ENCODE data around the gene SHISAL2A. TPM values are rescaled to one million over a fixed set of nuclear protein-coding genes. Genes with fewer than 3 reads are reported as not detected.

SHISAL2A gene
- total RNA-seq, 6 donors from 2014 or later, result 0.24 to 10.5 (median 3.0) TPM; not detected in 3

DNA sequence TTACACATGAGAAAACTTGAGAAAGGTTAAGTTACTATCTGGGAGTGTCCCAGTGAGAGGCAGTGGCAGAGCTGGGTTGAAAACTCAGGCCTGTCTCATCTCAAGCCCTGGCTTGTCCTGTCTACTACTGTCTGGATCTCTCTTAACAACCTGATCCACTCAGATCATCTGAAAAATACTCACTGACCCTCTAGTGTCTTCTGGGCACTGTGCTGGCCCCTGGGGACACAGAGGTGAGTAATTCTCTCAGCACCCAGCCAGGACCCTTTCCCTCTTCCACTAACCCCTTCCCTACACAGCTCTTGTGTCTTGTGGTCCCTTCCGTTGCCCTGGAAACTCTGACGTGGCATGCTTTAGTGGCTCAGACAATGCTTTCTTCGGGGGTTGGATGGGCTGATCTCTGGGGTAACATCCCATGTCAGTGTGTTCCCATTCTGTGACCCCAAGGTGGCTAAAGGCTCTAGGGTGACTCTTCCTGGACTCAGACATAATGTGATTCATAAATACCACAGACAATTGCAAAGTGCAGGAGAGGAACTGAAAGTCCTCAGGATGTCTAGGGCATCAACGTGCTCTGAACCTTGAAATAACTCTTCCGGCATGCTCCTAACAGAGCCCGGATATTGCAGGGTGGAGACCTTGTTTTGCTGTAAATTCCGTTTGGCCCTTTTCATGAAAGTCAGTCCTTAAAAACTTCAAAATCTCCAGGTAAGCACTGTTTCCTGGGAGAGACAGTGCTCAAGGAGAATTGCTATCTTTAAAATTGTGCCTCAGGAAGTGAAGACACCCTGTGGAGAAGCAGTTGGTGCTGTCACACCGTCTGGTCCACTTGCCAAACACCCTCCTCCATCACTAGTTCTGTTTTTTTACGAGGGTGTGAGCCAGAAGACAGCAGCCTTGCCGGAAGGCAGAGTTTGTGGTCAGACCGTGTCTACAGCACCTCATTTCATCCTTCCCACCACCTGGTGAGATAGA, 4.0 kb downstream of the SHISAL2A start:
- no peaks in the 10 kb centered on the region for H3K36me3 ChIP-seq
- peaks cover 0 to 11% (median 5%) of the 10 kb centered on the region in 4 donors for H3K27me3 ChIP-seq
- TF ChIP-seq EP300 (IDR thresholded peaks at IDR 0.05) (no peak), POLR2A (IDR thresholded peaks at IDR 0.05) (no peak), POLR2AphosphoS5 (IDR thresholded peaks at IDR 0.05) (no peak), CTCF (IDR thresholded peaks at IDR 0.05) (no peak)
- H3K9me3 ChIP-seq, result no peaks in the 10 kb centered on the region
- peaks cover 7 to 31% (median 18%) of the 10 kb centered on the region in 4 donors for H3K4me1 ChIP-seq
- H3K4me3 ChIP-seq, result no peak overlapping the region
- peak in 1 of 2 donors; percentile 62 for DNase-seq
- WGBS, 2 donors, result 43 to 49% methylated on average over 11 of the region's 11 CpGs
- peak; percentile 61 for ATAC-seq (ENCODE audit: low FRiP score in 2 of 2)
- H3K27ac ChIP-seq, result peak overlapping the region; percentile 60 to 84 (median 74)

GRCh38 chr1:52637946-52638345, 5.0 kb downstream of the SHISAL2A start:
- DNase-seq (no peak), ATAC-seq (ENCODE audit: low FRiP score in 2 of 2) (no peak)
- TF ChIP-seq EP300 (IDR thresholded peaks at IDR 0.05) (no peak), POLR2AphosphoS5 (IDR thresholded peaks at IDR 0.05) (no peak), CTCF (IDR thresholded peaks at IDR 0.05) (no peak)
- H3K36me3 ChIP-seq, result no peaks in the 10 kb centered on the region
- 77 to 83% methylated on average over 4 of the region's 4 CpGs for WGBS, 2 donors
- no peaks in the 10 kb centered on the region for H3K9me3 ChIP-seq
- peaks cover 5 to 22% (median 12%) of the 10 kb centered on the region in 4 donors for H3K4me1 ChIP-seq
- H3K4me3 ChIP-seq, result no peak overlapping the region
- H3K27me3 ChIP-seq, result peaks cover 0 to 8% (median 3%) of the 10 kb centered on the region in 4 donors
- H3K27ac ChIP-seq, result peak overlapping the region; percentile 26 to 84 (median 74)

- Histone ChIP-seq H3K4me1 (peaks cover 0 to 15% (median 5%) of the 10 kb centered on the region in 4 donors), H3K9me3 (no peaks in the 10 kb centered on the region), H3K27me3 (no peaks in the 10 kb centered on the region), H3K27ac (no peak overlapping the region), H3K4me3 (no peak overlapping the region), H3K36me3 (no peaks in the 10 kb centered on the region)
- ATAC-seq (ENCODE audit: low FRiP score in 2 of 2), result no peak
- TF ChIP-seq POLR2AphosphoS5 (IDR thresholded peaks at IDR 0.05) (no peak), EP300 (IDR thresholded peaks at IDR 0.05) (no peak), POLR2A (IDR thresholded peaks at IDR 0.05) (no peak)
- DNase-seq, result no peak
- 84 to 94% methylated on average over 6 of the region's 6 CpGs for WGBS, 2 donors
Observed at GRCh38 chr1:52640697-52641096, 7.7 kb downstream of the SHISAL2A start.

DNA sequence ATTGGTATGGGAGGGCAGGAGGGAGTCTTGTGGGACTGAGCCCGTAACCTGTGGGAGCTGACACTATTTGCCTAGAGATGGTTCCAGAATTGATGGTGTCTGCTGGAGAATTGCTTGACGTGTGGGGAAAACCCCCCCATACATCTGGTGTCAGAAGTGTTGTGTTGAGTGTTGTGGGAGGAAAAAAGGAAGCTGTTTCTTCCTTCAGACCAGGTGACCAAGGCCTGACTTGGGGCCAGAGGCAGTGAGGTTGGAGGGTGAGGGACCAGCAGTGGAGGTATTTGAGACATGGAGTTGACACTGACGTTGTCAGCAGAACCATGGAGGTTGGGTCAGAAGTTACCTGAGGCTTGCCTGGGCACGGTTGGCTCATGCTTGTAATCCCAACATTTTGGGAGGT, 8.3 kb downstream of the SHISAL2A start:
- ATAC-seq (ENCODE audit: low FRiP score in 2 of 2) (no peak), DNase-seq (no peak)
- Histone ChIP-seq H3K4me1 (peaks cover 0 to 15% (median 5%) of the 10 kb centered on the region in 4 donors), H3K27ac (no peak overlapping the region), H3K9me3 (no peaks in the 10 kb centered on the region), H3K4me3 (no peak overlapping the region), H3K27me3 (no peaks in the 10 kb centered on the region), H3K36me3 (no peaks in the 10 kb centered on the region)
- 82 to 95% methylated on average over 4 of the region's 4 CpGs for WGBS, 2 donors
- no peak for TF ChIP-seq EP300 (IDR thresholded peaks at IDR 0.05)
- no peak for TF ChIP-seq POLR2A (IDR thresholded peaks at IDR 0.05)
- TF ChIP-seq POLR2AphosphoS5 (IDR thresholded peaks at IDR 0.05), result no peak
- TF ChIP-seq CTCF (IDR thresholded peaks at IDR 0.05), result no peak

DNA sequence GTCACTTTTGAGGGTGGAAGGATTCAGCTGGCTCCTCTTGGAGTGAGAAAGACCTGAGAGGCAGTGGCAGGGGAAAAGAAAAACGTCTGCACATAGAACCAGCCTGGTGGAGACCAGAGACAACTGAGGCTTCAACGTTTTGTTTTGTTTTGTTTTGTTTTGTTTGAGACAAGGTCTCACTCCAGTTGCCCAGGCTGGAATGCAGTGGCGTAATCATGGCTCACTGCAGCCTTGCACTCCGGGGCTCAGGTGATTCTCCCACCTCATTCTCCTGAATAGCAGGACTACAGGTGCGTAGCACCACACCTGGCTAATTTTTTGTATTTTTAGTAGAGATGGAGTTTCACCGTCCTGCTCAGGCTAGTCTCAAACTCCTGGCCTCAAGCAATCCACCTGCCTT, 12.3 kb downstream of the SHISAL2A start:
- H3K4me1 ChIP-seq, result no peaks in the 10 kb centered on the region
- H3K4me3 ChIP-seq, result no peak overlapping the region
- TF ChIP-seq POLR2AphosphoS5 (IDR thresholded peaks at IDR 0.05) (no peak), EP300 (IDR thresholded peaks at IDR 0.05) (no peak), CTCF (IDR thresholded peaks at IDR 0.05) (no peak), POLR2A (IDR thresholded peaks at IDR 0.05) (no peak)
- H3K9me3 ChIP-seq, result no peaks in the 10 kb centered on the region
- 72 to 77% methylated on average over 6 of the region's 6 CpGs for WGBS, 2 donors
- H3K36me3 ChIP-seq, result no peaks in the 10 kb centered on the region
- DNase-seq, result no peak
- no peaks in the 10 kb centered on the region for H3K27me3 ChIP-seq
- H3K27ac ChIP-seq, result no peak overlapping the region
- no peak for ATAC-seq (ENCODE audit: low FRiP score in 2 of 2)

Measured in upper lobe of left lung (tissue), 6 donors.